Subcutaneous abdominal adipose tissue (tissue), 5 donors: ENCODE measurements around the gene ABCC3.

Experiments used
- H3K27ac ChIP-seq: one replicate; pipeline ENCODE4 v1.7.0; 2013; ENCODE audit warnings: low read depth, mild to moderate bottlenecking, inconsistent platforms, low read length, moderate library complexity
- H3K27me3 ChIP-seq, 5 donors: one replicate each; pipeline ENCODE4 v1.7.0; 2013; ENCODE audit warnings: low read length in 5 of 5, inconsistent platforms in 1 of 5; ENCODE audit not compliant: control insufficient read depth in 5 of 5, insufficient read depth in 4 of 5
- H3K36me3 ChIP-seq, 5 donors: one replicate each; pipeline ENCODE4 v1.7.0; 2013; ENCODE audit warnings: low read length in 5 of 5; ENCODE audit not compliant: control insufficient read depth in 5 of 5, insufficient read depth in 5 of 5
- H3K4me1 ChIP-seq, 5 donors: one replicate each; pipeline ENCODE4 v1.7.0; 2013; ENCODE audit warnings: low read length in 5 of 5, mild to moderate bottlenecking in 3 of 5, moderate library complexity in 1 of 5; ENCODE audit not compliant: control insufficient read depth in 5 of 5, insufficient read depth in 5 of 5
- H3K4me3 ChIP-seq, 5 donors: one replicate each; pipeline ENCODE4 v1.7.0; 2013; ENCODE audit warnings: low read length in 5 of 5, low read depth in 1 of 5
- H3K9ac ChIP-seq, 5 donors: one replicate each; pipeline ENCODE4 v1.7.0; 2013; ENCODE audit warnings: low read length in 5 of 5, mild to moderate bottlenecking in 4 of 5, moderate library complexity in 3 of 5
- H3K9me3 ChIP-seq, 5 donors: one replicate each; pipeline ENCODE4 v1.7.0; 2013; ENCODE audit warnings: low read length in 5 of 5; ENCODE audit not compliant: control insufficient read depth in 5 of 5
- donor health status: healthy.
- donor health status: healthy.
- donor health status: healthy.
- donor health status: healthy.
- donor health status: healthy.

The ABCC3 gene

DNA sequence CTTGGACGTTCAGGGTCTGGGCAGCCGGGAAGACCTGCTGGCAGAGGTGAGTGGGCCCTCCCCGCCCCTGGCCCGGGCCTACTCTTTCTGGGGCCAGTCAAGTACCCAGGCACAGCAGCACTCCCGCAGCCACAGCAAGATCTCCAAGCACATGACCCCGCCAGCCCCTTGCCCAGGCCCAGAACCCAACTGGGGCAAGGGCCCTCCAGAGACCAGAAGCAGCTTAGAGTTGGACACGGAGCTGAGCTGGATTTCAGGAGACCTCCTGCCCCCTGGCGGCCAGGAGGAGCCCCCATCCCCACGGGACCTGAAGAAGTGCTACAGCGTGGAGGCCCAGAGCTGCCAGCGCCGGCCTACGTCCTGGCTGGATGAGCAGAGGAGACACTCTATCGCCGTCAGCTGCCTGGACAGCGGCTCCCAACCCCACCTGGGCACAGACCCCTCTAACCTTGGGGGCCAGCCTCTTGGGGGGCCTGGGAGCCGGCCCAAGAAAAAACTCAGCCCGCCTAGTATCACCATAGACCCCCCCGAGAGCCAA, 8.6 kb upstream of the ABCC3 start:
- Histone ChIP-seq H3K27ac (no peak overlapping the region), H3K36me3 (no peaks in the 10 kb centered on the region), H3K27me3 (peaks cover 0 to 16% (median 10%) of the 10 kb centered on the region in 5 donors), H3K4me1 (peaks cover 7 to 30% (median 14%) of the 10 kb centered on the region in 5 donors), H3K4me3 (no peak overlapping the region), H3K9ac (no peak overlapping the region), H3K9me3 (no peaks in the 10 kb centered on the region)

DNA sequence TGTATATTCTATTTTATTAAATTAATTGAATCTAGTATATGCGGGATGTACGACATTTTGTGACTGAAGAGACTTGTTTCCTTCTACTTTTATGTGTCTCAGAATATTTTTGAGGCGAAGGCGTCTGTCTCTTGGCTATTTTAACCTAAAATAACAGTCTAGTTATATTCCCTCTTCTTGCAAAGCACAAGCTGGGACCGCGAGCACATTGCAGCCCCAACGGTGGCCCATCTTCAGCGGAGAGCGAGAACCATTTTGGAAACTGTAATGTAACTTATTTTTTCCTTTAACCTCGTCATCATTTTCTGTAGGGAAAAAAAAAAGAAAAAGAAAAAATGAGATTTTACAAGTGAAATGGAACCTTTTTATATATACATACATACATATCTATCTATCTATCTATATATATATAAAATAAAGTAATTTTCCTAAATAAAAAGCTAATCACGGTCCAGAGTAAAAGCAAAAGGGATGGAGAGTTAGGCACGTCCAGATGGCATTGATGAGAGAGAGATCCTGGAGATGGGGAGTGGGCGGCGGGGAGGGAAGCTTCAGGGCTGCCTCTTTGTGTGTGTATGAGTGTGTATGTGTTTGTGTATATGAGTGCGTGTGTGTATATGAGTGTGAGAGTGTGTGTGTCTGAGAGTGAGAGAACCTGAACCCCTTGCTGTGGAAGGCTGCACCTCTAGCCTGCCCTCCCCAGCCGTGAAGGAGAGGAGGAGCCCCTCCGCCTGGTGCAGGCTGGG, 7.5 kb upstream of the ABCC3 start:
- Histone ChIP-seq H3K4me3 (no peak overlapping the region), H3K27me3 (peaks cover 0 to 18% (median 6%) of the 10 kb centered on the region in 5 donors), H3K9ac (no peak overlapping the region), H3K27ac (no peak overlapping the region), H3K9me3 (no peaks in the 10 kb centered on the region), H3K36me3 (no peaks in the 10 kb centered on the region), H3K4me1 (peaks cover 5 to 27% (median 18%) of the 10 kb centered on the region in 5 donors)

DNA sequence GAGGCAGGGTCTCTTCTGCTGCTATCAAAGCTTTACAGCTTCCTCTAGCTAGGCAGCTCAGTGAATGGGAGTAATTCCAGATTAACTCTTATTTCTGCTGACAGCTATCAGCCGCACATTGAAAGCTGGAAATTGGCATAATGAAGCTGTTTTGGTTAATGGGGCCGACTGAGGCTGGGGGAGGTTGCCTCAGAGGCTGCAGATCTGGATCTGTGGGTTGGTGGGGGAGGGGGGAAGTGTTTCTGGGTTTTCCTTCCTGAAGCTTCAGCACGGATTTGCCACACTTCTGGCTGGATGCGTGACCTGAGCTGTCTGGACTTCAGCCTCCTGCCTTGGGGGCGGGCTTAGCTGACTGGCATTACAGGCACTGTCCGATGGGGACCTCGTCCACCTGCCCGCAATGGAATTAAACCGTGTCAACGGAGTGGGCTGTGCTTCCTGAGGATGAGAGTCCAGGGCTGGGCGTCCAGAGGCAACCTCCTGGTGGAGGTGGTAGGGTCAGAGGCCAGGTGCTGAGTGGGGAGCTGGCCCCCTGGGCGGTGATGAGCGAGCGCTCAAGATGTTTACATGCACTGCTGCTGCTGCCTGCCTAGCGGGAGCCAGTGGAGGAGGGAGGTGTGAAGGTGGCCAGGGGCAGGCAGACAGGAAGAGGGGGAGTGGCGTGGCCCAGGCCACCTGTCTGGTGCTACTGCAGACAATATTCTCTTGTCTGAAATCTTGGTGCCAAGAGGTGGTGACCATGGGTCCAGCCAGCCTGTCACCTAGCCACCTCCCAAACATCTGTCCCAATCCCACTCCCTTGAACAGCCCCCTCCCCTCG, 6.7 kb upstream of the ABCC3 start:
- H3K27ac ChIP-seq: no peak overlapping the region
- no peaks in the 10 kb centered on the region for H3K9me3 ChIP-seq
- no peak overlapping the region for H3K4me3 ChIP-seq
- H3K36me3 ChIP-seq: no peaks in the 10 kb centered on the region
- peaks cover 5 to 27% (median 18%) of the 10 kb centered on the region in 5 donors for H3K4me1 ChIP-seq
- H3K9ac ChIP-seq: no peak overlapping the region
- H3K27me3 ChIP-seq: peaks cover 0 to 18% (median 6%) of the 10 kb centered on the region in 5 donors

DNA sequence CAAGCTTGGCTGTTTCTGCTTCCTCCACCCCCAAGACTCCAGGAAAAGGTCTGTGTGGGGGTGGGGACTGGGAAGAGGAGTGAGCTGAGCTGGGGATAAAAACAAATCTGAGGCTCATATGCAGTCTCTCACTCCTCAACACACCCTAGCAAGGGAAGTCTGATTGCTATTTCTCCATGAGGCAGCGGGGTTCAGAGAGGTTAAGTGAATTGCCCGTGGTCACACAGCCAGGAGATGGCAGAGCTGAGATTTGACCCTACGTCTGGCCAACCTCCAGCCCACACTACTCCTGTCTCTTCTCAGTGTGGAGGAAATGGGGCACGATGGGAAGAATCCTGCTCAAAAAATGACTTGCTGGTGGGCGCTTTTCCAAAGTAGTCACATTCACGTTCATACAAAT, 4.8 kb upstream of the ABCC3 start:
- Histone ChIP-seq H3K9me3 (no peaks in the 10 kb centered on the region), H3K9ac (no peak overlapping the region), H3K4me1 (peaks cover 5 to 32% (median 25%) of the 10 kb centered on the region in 5 donors), H3K27ac (no peak overlapping the region), H3K27me3 (peaks cover 0 to 27% (median 6%) of the 10 kb centered on the region in 5 donors), H3K4me3 (no peak overlapping the region), H3K36me3 (no peaks in the 10 kb centered on the region)

DNA sequence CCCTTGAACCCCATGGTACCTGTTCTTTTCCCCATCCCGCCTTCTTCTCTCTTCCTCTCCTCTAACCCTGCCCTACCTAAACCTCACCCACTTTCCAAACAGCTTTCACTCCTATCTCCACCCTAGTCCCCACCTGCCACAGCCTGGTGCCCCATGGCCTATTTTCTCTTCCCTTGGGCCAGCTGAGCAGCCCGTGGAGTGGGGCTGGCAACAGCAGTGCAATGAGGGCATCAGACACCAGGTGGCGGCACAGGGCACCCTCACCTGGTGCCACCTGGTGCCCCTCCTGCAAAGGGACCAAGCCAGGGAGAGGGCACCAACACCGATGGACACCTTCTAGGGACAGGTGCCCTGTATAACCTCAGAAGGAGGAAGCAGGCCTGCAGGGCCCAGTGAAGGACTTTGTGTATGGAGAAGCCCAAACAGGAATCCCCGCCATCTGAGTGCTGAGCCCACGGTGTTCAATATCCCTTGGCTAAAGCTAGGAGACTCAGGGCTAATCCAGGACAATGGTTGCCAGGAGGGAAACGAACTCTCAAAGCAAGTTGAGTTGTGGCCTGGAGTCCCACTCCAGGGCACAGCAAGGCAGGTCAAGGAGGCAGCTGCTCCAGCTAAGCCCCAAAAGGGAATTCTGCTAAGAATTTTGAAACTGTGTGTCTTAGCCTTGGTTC, 4.0 kb upstream of the ABCC3 start:
- no peak overlapping the region for H3K27ac ChIP-seq
- no peak overlapping the region for H3K4me3 ChIP-seq
- peaks cover 2 to 34% (median 25%) of the 10 kb centered on the region in 5 donors for H3K4me1 ChIP-seq
- no peaks in the 10 kb centered on the region for H3K9me3 ChIP-seq
- no peak overlapping the region for H3K9ac ChIP-seq
- no peaks in the 10 kb centered on the region for H3K36me3 ChIP-seq
- H3K27me3 ChIP-seq: peaks cover 0 to 33% (median 6%) of the 10 kb centered on the region in 5 donors

DNA sequence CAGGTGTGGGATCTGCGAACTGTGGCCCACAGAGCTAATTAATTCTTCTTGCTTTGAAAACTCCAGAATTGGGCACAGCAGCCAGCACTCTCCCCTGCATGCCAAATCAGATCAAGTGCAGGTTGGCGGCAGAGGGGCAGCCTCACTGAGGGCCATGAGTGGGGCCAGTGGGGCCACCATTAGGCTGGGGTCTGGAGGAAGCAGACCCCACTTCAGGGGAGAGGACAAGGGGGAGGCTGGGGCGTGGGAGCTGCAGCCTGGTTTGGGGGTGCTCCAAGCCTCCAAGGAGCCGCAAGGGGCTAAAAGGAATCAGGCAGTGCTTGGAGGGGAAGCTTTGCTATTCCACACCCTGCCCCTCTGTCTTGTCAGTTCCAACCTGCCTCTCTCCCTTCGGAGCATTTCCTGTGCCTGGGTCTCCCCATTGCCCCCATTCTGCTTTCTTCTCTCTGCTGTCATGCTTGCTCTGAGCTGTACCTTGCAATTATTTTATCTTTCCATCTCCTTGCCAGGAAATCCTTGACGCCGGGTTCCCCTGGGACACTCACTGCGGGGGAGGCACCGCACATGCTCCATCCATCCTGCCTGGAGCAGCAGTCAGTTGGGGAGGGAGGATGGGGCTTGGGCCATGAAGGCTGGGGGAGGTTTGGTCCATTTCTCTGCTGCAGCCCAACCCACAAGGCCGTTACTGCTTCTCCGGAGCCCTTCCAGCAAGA, 3.3 kb upstream of the ABCC3 start:
- Histone ChIP-seq H3K9me3 (no peaks in the 10 kb centered on the region), H3K27me3 (peaks cover 0 to 33% (median 6%) of the 10 kb centered on the region in 5 donors), H3K27ac (no peak overlapping the region), H3K9ac (no peak overlapping the region), H3K36me3 (no peaks in the 10 kb centered on the region), H3K4me1 (peaks cover 0 to 34% (median 22%) of the 10 kb centered on the region in 5 donors), H3K4me3 (no peak overlapping the region)

DNA sequence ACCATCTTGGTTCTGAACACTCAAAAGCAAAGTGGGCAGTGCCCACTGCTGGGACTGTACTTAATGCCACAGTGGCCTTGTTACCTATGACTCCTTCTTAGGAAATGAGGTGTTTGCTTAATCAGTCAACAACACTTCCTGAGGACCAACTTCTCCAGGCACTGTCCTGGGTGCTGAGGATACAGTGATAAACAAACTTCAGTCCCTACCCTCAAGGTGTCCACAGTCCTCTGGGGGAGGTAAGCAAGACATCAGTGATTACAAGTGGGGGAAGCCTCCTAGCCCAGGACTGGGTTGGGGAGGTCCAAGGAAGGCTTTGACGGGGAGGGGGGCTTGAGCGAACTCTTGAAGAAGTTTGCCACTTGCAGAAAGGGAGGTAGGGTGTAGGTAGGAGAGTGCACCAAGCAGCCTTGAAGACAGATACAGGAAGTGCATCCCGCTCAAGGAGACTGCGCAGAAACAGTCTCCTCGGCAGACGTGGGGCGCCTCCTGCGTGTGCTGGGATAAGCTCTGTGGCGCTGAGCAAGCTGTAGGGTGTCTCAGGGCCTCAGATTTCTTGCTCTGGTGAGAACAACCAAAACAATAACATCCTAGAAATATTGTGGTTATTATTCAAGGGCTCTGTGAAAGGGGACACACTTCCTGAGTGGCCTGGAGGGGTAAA, 2.6 kb upstream of the ABCC3 start:
- H3K9me3 ChIP-seq: no peaks in the 10 kb centered on the region
- H3K36me3 ChIP-seq: no peaks in the 10 kb centered on the region
- no peak overlapping the region for H3K27ac ChIP-seq
- peaks cover 0 to 37% (median 21%) of the 10 kb centered on the region in 5 donors for H3K4me1 ChIP-seq
- H3K27me3 ChIP-seq: peaks cover 0 to 33% (median 6%) of the 10 kb centered on the region in 5 donors
- H3K9ac ChIP-seq: no peak overlapping the region
- no peak overlapping the region for H3K4me3 ChIP-seq

DNA sequence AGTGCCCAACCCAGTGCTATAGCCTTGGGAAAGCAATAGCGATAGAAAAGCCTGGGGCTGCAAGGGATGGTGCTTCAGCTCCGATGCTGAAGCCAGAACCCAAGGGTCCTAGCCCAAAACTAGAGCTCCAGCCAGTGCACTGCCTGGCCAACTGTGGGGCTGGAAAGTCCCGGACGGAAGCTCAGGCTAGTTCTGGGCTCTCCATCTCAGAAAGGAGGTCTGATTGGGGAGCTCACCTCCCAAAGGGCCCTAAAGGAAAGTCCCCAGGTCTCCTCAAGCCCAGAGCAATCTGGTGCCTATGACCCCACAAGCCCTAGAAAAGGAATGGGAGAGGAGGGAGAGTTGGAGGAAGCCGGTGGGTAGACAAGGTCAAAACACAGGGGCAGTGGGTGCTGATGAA, 2.0 kb upstream of the ABCC3 start:
- Histone ChIP-seq H3K4me1 (peaks cover 0 to 37% (median 21%) of the 10 kb centered on the region in 5 donors), H3K36me3 (no peaks in the 10 kb centered on the region), H3K9me3 (no peaks in the 10 kb centered on the region), H3K27ac (no peak overlapping the region), H3K27me3 (peaks cover 0 to 31% (median 6%) of the 10 kb centered on the region in 5 donors), H3K4me3 (no peak overlapping the region), H3K9ac (no peak overlapping the region)

DNA sequence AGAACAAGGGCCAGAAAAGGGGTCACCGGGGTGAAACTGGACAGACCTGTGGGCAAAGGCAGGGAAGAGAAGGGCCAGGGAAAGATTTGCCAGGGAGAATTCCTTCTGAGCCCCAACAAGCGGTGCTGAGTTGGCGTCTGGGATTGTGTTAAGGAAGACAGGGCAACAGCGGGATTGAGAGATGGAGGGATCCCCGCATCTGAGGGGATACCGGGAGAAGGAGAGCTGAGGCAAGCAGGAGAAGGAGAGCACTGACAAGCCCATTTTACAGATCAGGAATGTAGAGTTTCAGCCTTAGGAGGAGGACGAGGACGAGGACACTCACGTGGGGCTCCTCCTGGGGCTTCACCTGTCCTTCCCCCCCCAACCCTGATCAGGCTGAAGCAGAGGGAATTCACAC, 998 bp upstream of the ABCC3 start:
- Histone ChIP-seq H3K4me1 (peaks cover 0 to 41% (median 27%) of the 10 kb centered on the region in 5 donors), H3K9me3 (no peaks in the 10 kb centered on the region), H3K27me3 (peaks cover 0 to 24% (median 6%) of the 10 kb centered on the region in 5 donors), H3K36me3 (no peaks in the 10 kb centered on the region), H3K27ac (no peak overlapping the region), H3K9ac (peak overlapping the region in 1 of 5 donors; percentile 57), H3K4me3 (no peak overlapping the region)
